HG03521 (cell line): ENCODE measurements around the gene RGS7BP.
"Not testable (repeated sequence)": the region's sequence is repeated elsewhere in the genome, so short reads cannot be mapped to it uniquely, and the experiment has no call there.

Source experiments
- ATAC-seq: cut with Tn5 transposase; IDR thresholded peaks from one replicate; pipeline ENCODE4 v1.9.1; 2021; ENCODE audit warnings: mild to moderate bottlenecking, moderate library complexity; ENCODE audit not compliant: unreplicated experiment

The RGS7BP gene

GRCh38 chr5:64557911-64558310 is 52.1 kb downstream of the RGS7BP start:
- ATAC-seq: no peak

DNA sequence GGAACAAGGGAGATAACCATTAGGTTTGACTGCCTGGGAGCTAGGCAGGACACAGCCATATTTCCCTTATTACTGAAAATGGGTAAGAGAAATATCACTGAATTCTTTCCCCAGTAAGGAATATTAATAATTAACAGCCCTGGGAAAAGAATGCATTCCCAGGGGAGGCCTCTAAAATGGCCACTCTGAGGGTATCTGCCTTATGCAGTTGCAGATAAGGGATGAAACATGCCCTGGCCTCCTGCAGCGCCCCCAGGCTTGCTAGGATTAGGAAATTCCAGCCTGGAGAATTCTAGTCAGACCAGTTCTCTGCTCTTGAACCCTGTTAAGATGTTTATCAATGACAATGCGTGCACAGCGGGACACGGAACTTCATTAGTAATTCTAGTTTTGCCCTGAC is 52.8 kb downstream of the RGS7BP start:
- not testable (repeated sequence) for ATAC-seq

GRCh38 chr5:64566310-64566916 is 60.6 kb downstream of the RGS7BP start:
- ATAC-seq: no peak

DNA sequence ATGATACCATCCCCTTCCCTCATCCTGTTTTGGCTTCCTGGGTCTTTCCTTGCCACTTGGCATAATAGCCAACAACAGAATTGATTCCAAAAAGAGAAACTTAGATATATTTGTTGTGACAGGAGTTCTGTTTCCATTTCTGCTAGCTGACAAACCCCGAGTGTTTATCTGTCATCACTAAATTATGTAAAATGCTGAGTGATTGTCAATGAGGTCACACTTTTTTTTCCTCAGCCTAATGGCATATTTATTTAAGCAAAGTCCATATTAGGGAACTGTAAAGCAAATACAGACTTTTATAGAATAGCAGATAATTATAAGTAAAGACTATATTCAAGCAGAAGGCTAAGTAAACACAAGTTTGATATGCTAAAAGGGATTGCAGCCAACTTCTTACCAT is 64.0 kb downstream of the RGS7BP start:
- ATAC-seq: no peak

GRCh38 chr5:64570395-64570996 is 64.7 kb downstream of the RGS7BP start:
- ATAC-seq: no peak

- ATAC-seq: no peak
Observed at GRCh38 chr5:64575561-64575960, 69.7 kb downstream of the RGS7BP start.

GRCh38 chr5:64576250-64576649 is 70.4 kb downstream of the RGS7BP start:
- ATAC-seq: no peak

DNA sequence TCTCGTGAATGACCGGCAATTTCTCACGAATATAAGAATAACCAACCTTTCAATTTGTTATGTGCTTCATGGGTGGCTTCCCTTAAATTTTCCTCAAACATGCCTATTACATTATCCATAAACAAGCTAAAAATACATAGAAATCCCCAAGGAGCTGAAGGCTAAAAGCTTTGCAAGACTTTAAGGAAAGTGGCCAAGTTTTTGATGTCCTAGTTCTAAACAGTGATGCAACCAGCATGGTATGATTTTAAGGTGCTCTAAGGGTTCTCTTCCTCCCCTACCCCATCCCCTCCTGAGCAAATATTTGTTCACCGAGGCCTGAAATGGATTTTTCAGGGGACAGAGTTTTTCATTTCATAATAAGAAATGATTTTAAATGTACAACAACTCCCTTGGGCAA is 79.8 kb downstream of the RGS7BP start:
- no peak for ATAC-seq

GRCh38 chr5:64587370-64587769 is 81.6 kb downstream of the RGS7BP start:
- ATAC-seq: no peak

DNA sequence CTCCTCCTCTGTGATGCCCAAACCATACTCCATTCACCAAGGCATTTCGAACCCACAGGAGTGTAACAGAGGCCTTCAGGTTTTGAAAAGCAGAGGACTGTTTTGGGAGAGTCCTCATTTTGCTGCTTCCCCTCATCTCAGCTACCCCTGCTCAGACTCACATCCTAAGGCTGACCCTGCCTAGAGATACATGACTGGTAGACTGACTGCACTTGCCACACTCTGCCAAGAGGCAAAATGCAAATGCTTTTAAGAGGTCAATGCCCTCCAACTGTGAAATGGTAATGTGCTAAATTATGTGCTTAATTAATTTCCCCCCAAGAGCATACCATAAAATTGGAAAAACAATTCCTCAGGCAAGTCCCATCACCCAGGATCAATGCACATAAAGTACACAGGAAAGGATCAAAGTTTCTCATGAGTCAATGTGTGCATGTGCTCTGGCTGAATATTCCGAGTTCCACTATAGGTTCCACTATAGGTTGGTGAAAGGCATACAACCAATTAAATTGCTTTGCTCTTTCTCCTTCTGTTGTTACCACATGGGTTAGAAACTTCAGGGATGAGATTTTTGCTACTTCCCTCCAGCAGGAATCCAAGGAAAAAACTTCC is 87.0 kb downstream of the RGS7BP start:
- no peak for ATAC-seq

GRCh38 chr5:64594025-64594424 is 88.2 kb downstream of the RGS7BP start:
- ATAC-seq: no peak

- no peak for ATAC-seq
Observed at GRCh38 chr5:64594601-64595000, 88.8 kb downstream of the RGS7BP start.

GRCh38 chr5:64595031-64595855 is 89.4 kb downstream of the RGS7BP start:
- ATAC-seq: no peak

- no peak for ATAC-seq
Observed at GRCh38 chr5:64599226-64599625, 93.4 kb downstream of the RGS7BP start.

- no peak for ATAC-seq
Observed at GRCh38 chr5:64603676-64604075, 97.9 kb downstream of the RGS7BP start.

- ATAC-seq: no peak
Observed at GRCh38 chr5:64606926-64607325, 101.1 kb downstream of the RGS7BP start.

GRCh38 chr5:64612344-64612961 is 106.6 kb downstream of the RGS7BP start:
- no peak for ATAC-seq

GRCh38 chr5:64615895-64616294 is 110.1 kb downstream of the RGS7BP start:
- peak; percentile 43 for ATAC-seq

DNA sequence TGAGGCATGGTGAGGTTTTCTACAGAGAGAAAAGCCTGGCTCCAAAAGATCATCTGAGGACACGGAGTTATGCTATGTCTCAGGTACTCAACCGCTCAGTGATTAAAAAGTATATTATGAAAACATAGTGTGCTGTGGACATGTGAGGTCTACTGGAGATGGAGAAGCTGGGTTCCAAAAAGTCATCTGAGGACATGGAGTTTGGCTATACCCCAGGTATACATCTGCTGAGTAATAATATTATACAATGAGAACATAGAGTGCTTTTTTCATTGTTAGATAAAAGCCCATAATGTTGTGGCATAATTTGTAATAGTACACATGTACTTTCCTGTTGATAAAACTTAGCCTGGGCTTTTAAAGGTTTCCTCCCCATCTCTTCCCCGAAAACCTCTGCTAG is 113.8 kb downstream of the RGS7BP start:
- ATAC-seq: no peak

GRCh38 chr5:64622991-64623390 is 117.2 kb downstream of the RGS7BP start:
- no peak for ATAC-seq

DNA sequence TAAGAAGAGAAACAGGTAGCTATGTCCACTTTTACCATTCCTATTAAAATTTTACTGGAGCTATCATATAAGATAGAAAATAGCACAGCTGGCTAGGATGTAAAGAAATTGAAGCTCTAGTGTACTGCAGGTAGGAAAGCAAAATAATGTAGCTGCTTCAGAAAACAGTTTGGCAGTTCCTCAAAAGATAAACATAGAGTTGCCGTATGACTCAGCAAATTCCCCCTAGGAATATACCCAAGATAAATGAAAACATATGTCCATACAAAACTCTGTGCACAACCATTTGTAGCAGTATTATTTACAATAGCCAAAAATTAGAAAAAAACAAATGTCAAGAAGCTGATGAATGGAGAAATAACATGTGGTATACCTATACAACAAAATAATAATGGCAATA is 119.9 kb downstream of the RGS7BP start:
- no peak for ATAC-seq
